Adrenal gland (tissue), 12 donors: Measurements from ENCODE around the gene ZNF76. TPM values are rescaled to one million over a fixed set of nuclear protein-coding genes. Genes with fewer than 3 reads are reported as not detected.
A peak's percentile ranks its signal among the peaks of the same experiment; 100 is the strongest.

Experiments
- DNase-seq, 7 donors: peaks; one replicate each; pipeline ENCODE4 v3.0.0-alpha.2; 2019 to 2020
- H3K27ac ChIP-seq, 5 donors: fragments of 200-600 bp; sonication (generic) in 4 of 5; 1 replicate in 3 of 5; 2 replicates in 2 of 5; pipeline versions ENCODE4 v1.5.1 to v1.8.0; 2016 to 2020; ENCODE audit warnings: mild to moderate bottlenecking in 1 of 5
- H3K27me3 ChIP-seq: fragments of 200-600 bp; 2 replicates; pipeline ENCODE4 v1.8.0; 2021
- H3K36me3 ChIP-seq, 2 donors: fragments of 200-600 bp; replicated peaks in 1 of 2; 1 replicate in 1 of 2; 2 replicates in 1 of 2; pipeline versions ENCODE4 v1.5.1 to v1.8.0; 2018 to 2022
- H3K4me1 ChIP-seq, 2 donors: fragments of 200-600 bp; replicated peaks in 1 of 2; 1 replicate in 1 of 2; 2 replicates in 1 of 2; pipeline versions ENCODE4 v1.5.1 to v1.8.0; 2018 to 2021
- H3K4me3 ChIP-seq, 4 donors: fragments of 200-600 bp; sonication (generic) in 3 of 4; one replicate each; pipeline ENCODE4 v1.5.1; 2016 to 2018
- H3K9me3 ChIP-seq, 3 donors: fragments of 200-600 bp; sonication (generic) in 1 of 3; replicated peaks in 1 of 3; 1 replicate in 2 of 3; 2 replicates in 1 of 3; pipeline versions ENCODE4 v1.5.1 to v1.8.0; 2016 to 2021
- POLR2A ChIP-seq, 2 donors: fragments of 450-650 bp; IDR thresholded peaks; one replicate each; pipeline ENCODE4 v1.6.1; 2017; ENCODE audit warnings: antibody characterized with exemption in 2 of 2, mild to moderate bottlenecking in 2 of 2, moderate library complexity in 1 of 2
- WGBS, 4 donors: extraction: QIAGEN DNeasy Blood & Tissue Kit in 2 of 4; methylation state at CpG; one replicate each; pipeline versions ENCODE4 v1.1.5 to v1.1.7; 2013 to 2017; 5-methylcytosine and 5-hydroxymethylcytosine counted together
- intact Hi-C, 2 donors: fragments of 100-400 bp; cut with DNase I; formaldehyde crosslinking; loops; one replicate each; pipeline versions ENCODE4 v1.14.1 to v1.15.0; 2022 to 2023
- polyA plus RNA-seq, 3 donors: library from polyadenylated mRNA; stranded (reverse); fragments of 200-250 nt in 2 of 3; fragments of 350-450 nt in 1 of 3; fragmentation: Illumina TruSeq in 1 of 3; extraction: RNeasy Lipid Tissue Mini Kit (QIAGEN cat#74804) in 1 of 3; gene quantifications; one replicate each; pipeline ENCODE4 v1.2.3, GENCODE V29; 2013 to 2014
- total RNA-seq, 9 donors: library from RNA; depleted of rRNA in 4 of 9; stranded (reverse); fragments of >200 nt in 4 of 9; fragments of 120-200 nt in 1 of 9; fragmentation: NEBNext Ultra II Directional in 1 of 9; extraction: Animal tissue kit (Norgen Biotek cat#: 25700) in 1 of 9; gene quantifications; one replicate each; pipeline versions ENCODE4 v1.1.0 to v1.2.4, GENCODE V29; 2013 to 2023
- TF ChIP-seq, protein P1 (sequence below), 6 experiments: fragments of 450-650 bp in 4 of 6; fragments of 200-600 bp in 2 of 6; sonication (generic) in 1 of 6; IDR thresholded peaks; 1 replicate in 5 of 6; 2 replicates in 1 of 6; pipeline versions ENCODE4 v1.5.1 to v1.8.0; 2016 to 2021; ENCODE audit warnings: antibody characterized with exemption in 6 of 6, mild to moderate bottlenecking in 2 of 6, moderate library complexity in 1 of 6
- donor health status: healthy with polysubstance abuse.
- donor health status: Bipolar disorder and iron deficiency.
- donor health status: DM: yes; HTN: yes; CAD: no.
- donor health status: DM: no; HTN: no; CAD: no.
- donor health status: DM: no; HTN: no; CAD: no.
- donor health status: DM: yes; HTN: yes; CAD: no.

The ZNF76 gene
- total and polyA plus RNA-seq, 12 donors, result 25.3 to 185 (median 45.2) TPM

DNA sequence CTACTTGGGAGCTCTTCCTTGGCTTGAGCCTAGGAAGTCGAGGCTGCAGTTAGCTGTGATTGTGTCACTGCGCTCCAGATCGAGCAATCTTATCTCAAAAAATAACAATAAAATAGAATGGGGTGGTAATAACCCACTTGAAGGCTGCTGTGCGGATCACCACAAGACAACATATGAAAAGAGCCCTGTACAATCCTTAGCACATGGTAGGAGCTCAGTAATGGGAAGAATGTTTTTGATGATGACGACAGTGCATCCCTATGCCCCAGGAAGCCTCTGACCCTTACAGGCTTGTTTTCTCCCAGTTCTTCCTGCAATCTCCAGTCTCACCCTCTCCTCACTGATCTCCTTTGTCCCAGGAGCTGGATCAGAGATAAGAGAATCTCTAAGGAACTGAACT lies 30.2 kb upstream of the ZNF76 start:
- no peak overlapping the region for H3K27ac ChIP-seq
- no peaks in the 10 kb centered on the region for H3K27me3 ChIP-seq
- WGBS, 4 donors, result 92 to 100% (median 95%) methylated on average over 5 of the region's 5 CpGs
- no peaks in the 10 kb centered on the region for H3K36me3 ChIP-seq
- intact Hi-C loops, result no loop called here
- no peak overlapping the region for H3K4me3 ChIP-seq
- no peaks in the 10 kb centered on the region for H3K4me1 ChIP-seq
- no peaks in the 10 kb centered on the region for H3K9me3 ChIP-seq
- no peak for DNase-seq
- TF ChIP-seq, protein P1, sequence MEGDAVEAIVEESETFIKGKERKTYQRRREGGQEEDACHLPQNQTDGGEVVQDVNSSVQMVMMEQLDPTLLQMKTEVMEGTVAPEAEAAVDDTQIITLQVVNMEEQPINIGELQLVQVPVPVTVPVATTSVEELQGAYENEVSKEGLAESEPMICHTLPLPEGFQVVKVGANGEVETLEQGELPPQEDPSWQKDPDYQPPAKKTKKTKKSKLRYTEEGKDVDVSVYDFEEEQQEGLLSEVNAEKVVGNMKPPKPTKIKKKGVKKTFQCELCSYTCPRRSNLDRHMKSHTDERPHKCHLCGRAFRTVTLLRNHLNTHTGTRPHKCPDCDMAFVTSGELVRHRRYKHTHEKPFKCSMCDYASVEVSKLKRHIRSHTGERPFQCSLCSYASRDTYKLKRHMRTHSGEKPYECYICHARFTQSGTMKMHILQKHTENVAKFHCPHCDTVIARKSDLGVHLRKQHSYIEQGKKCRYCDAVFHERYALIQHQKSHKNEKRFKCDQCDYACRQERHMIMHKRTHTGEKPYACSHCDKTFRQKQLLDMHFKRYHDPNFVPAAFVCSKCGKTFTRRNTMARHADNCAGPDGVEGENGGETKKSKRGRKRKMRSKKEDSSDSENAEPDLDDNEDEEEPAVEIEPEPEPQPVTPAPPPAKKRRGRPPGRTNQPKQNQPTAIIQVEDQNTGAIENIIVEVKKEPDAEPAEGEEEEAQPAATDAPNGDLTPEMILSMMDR (IDR thresholded peaks at IDR 0.05), result no peak
- TF ChIP-seq POLR2A (IDR thresholded peaks at IDR 0.05), result no peak

- no peak for DNase-seq
- H3K4me3 ChIP-seq, result no peak overlapping the region
- 86 to 100% (median 95%) methylated on average over 1 of the region's 1 CpG; no CpG with 5 or more reads in 1 of the 4 donors for WGBS, 4 donors
- H3K36me3 ChIP-seq, result no peaks in the 10 kb centered on the region
- no peaks in the 10 kb centered on the region for H3K27me3 ChIP-seq
- no peaks in the 10 kb centered on the region for H3K9me3 ChIP-seq
- no peak overlapping the region for H3K27ac ChIP-seq
- no peak for TF ChIP-seq POLR2A (IDR thresholded peaks at IDR 0.05)
- TF ChIP-seq, protein P1 (IDR thresholded peaks at IDR 0.05), result no peak
- intact Hi-C loops, result no loop called here
- no peaks in the 10 kb centered on the region for H3K4me1 ChIP-seq
Observed at GRCh38 chr6:35230498-35230897, 29.0 kb upstream of the ZNF76 start.

DNA sequence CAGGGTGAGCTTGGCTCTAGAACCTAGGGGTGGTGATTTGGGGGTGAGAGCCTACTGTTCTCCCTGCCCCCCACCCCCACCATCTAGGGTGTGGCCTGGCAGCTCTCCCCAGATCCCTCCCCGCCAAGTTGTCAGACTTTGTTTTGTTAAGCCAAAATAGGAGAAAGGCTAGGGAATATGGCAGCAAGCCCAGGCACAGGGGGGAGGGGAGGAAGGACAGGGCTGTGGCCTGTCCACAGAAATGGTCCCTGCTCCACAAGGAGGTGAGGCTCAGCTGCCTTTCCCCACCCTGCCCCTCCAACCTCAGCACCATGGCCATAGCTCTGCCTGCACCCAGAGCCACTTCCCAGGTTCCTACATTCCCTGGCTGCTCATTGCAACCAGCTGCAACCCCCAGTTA lies 28.6 kb upstream of the ZNF76 start:
- intact Hi-C loops, result no loop called here
- H3K27me3 ChIP-seq, result no peaks in the 10 kb centered on the region
- peak; percentile 48 to 81 (median 64) for DNase-seq
- no peaks in the 10 kb centered on the region for H3K36me3 ChIP-seq
- no peak overlapping the region for H3K4me3 ChIP-seq
- no peak overlapping the region for H3K27ac ChIP-seq
- no peaks in the 10 kb centered on the region for H3K4me1 ChIP-seq
- 38 to 73% (median 67%) methylated on average over 1 of the region's 1 CpG for WGBS, 4 donors
- H3K9me3 ChIP-seq, result no peaks in the 10 kb centered on the region
- TF ChIP-seq, protein P1 (IDR thresholded peaks at IDR 0.05), result no peak
- TF ChIP-seq POLR2A (IDR thresholded peaks at IDR 0.05), result no peak

GRCh38 chr6:35231563-35231962 lies 28.0 kb upstream of the ZNF76 start:
- no peak overlapping the region for H3K27ac ChIP-seq
- no peaks in the 10 kb centered on the region for H3K27me3 ChIP-seq
- H3K4me3 ChIP-seq, result no peak overlapping the region
- H3K4me1 ChIP-seq, result no peaks in the 10 kb centered on the region
- no peak for TF ChIP-seq POLR2A (IDR thresholded peaks at IDR 0.05)
- TF ChIP-seq, protein P1 (IDR thresholded peaks at IDR 0.05), result no peak
- DNase-seq, result no peak
- no peaks in the 10 kb centered on the region for H3K36me3 ChIP-seq
- 95 to 97% (median 96%) methylated on average over 7 of the region's 7 CpGs for WGBS, 4 donors
- intact Hi-C loops, result no loop called here
- H3K9me3 ChIP-seq, result no peaks in the 10 kb centered on the region
